ENCODE measurements around the gene RAPGEF2.

- TF ChIP-seq ZNF70 (CRISPR knock-in tag; IDR thresholded peaks at IDR 0.05) = no peak
- TF ChIP-seq RARB (CRISPR knock-in tag; IDR thresholded peaks at IDR 0.05) = no peak
- TF ChIP-seq BACH2 (CRISPR knock-in tag; IDR thresholded peaks at IDR 0.05; ENCODE audit: borderline replicate concordance) = no peak
- no peak for TF ChIP-seq GLIS3 (CRISPR knock-in tag; IDR thresholded peaks at IDR 0.05)
- no peak for TF ChIP-seq TCF4 (CRISPR knock-in tag; IDR thresholded peaks at IDR 0.05; ENCODE audit: borderline replicate concordance)
- no peak for TF ChIP-seq ARNTL (CRISPR knock-in tag; IDR thresholded peaks at IDR 0.05; ENCODE audit: borderline replicate concordance, low read depth)
- no peak for TF ChIP-seq ZFP3 (CRISPR knock-in tag; IDR thresholded peaks at IDR 0.05)
- TF ChIP-seq PATZ1 (CRISPR knock-in tag; IDR thresholded peaks at IDR 0.05; ENCODE audit: borderline replicate concordance) = no peak
- TF ChIP-seq PPARA (CRISPR knock-in tag; IDR thresholded peaks at IDR 0.05; ENCODE audit: borderline replicate concordance) = no peak
Observed at GRCh38 chr4:159117564-159117963, 14.7 kb downstream of the RAPGEF2 start.
